ENCODE results near the gene KCNH5.

Gene KCNH5

GRCh38 chr14:62743560-62743959 is 301.7 kb downstream of the KCNH5 start:
- no peak for DNase-seq (ENCODE audit: low read depth in 2 of 2)

- no peak for DNase-seq (ENCODE audit: low read depth in 2 of 2)
Observed at GRCh38 chr14:62743118-62743517, 302.1 kb downstream of the KCNH5 start.

GRCh38 chr14:62739647-62740046 is 305.6 kb downstream of the KCNH5 start:
- no peak for DNase-seq (ENCODE audit: low read depth in 2 of 2)

GRCh38 chr14:62736048-62737043 is 308.9 kb downstream of the KCNH5 start:
- DNase-seq (ENCODE audit: low read depth in 2 of 2): no peak

- DNase-seq (ENCODE audit: low read depth in 2 of 2): no peak
Observed at GRCh38 chr14:62734831-62735230, 310.4 kb downstream of the KCNH5 start.

- DNase-seq (ENCODE audit: low read depth in 2 of 2): no peak
Observed at GRCh38 chr14:62722406-62722805, 322.9 kb downstream of the KCNH5 start.

- DNase-seq (ENCODE audit: low read depth in 2 of 2): no peak
Observed at GRCh38 chr14:62718629-62719028, 326.6 kb downstream of the KCNH5 start.

GRCh38 chr14:62711351-62712023 is 333.8 kb downstream of the KCNH5 start:
- DNase-seq (ENCODE audit: low read depth in 2 of 2): no peak

- DNase-seq (ENCODE audit: low read depth in 2 of 2): no peak
Observed at GRCh38 chr14:62710811-62711210, 334.4 kb downstream of the KCNH5 start.

GRCh38 chr14:62709773-62710172 is 335.5 kb downstream of the KCNH5 start:
- no peak for DNase-seq (ENCODE audit: low read depth in 2 of 2)

- DNase-seq (ENCODE audit: low read depth in 2 of 2): no peak
Observed at GRCh38 chr14:62706217-62706616, 339.0 kb downstream of the KCNH5 start.

- DNase-seq (ENCODE audit: low read depth in 2 of 2): no peak
Observed at GRCh38 chr14:62697461-62697860, 347.8 kb downstream of the KCNH5 start.

- DNase-seq (ENCODE audit: low read depth in 2 of 2): no peak
Observed at GRCh38 chr14:62696929-62697328, 348.3 kb downstream of the KCNH5 start.

GRCh38 chr14:62696331-62696924 is 348.8 kb downstream of the KCNH5 start:
- DNase-seq (ENCODE audit: low read depth in 2 of 2): no peak

GRCh38 chr14:62694075-62694474 is 351.2 kb downstream of the KCNH5 start:
- no peak for DNase-seq (ENCODE audit: low read depth in 2 of 2)

GRCh38 chr14:62692490-62693106 is 352.7 kb downstream of the KCNH5 start:
- DNase-seq (ENCODE audit: low read depth in 2 of 2): no peak

GRCh38 chr14:62691647-62692489 is 353.4 kb downstream of the KCNH5 start:
- DNase-seq (ENCODE audit: low read depth in 2 of 2): no peak

GRCh38 chr14:62689733-62690132 is 355.5 kb downstream of the KCNH5 start:
- DNase-seq (ENCODE audit: low read depth in 2 of 2): no peak

GRCh38 chr14:62687818-62688217 is 357.4 kb downstream of the KCNH5 start:
- no peak for DNase-seq (ENCODE audit: low read depth in 2 of 2)

GRCh38 chr14:62684376-62684775 is 360.9 kb downstream of the KCNH5 start:
- DNase-seq (ENCODE audit: low read depth in 2 of 2): no peak

GRCh38 chr14:62682208-62682607 is 363.1 kb downstream of the KCNH5 start:
- no peak for DNase-seq (ENCODE audit: low read depth in 2 of 2)
